Brain microvascular endothelial cell (primary cell): ENCODE measurements around the gene BARX1.

Source experiments
- DNase-seq: peaks from one replicate; pipeline ENCODE4 v3.0.0-alpha.2; 2020
- H3K27ac ChIP-seq: fragments of 250-450 bp; sonication (Bioruptor Pico); 2 replicates; pipeline ENCODE4 v1.5.1; 2020; ENCODE audit warnings: mild to moderate bottlenecking, moderate library complexity
- H3K27me3 ChIP-seq: fragments of 250-450 bp; sonication (Bioruptor Pico); replicated peaks from 2 replicates; pipeline ENCODE4 v1.5.1; 2020; ENCODE audit warnings: mild to moderate bottlenecking
- H3K36me3 ChIP-seq: fragments of 250-450 bp; sonication (Bioruptor Pico); replicated peaks from 2 replicates; pipeline ENCODE4 v1.5.1; 2020; ENCODE audit warnings: mild to moderate bottlenecking
- H3K4me3 ChIP-seq: 2 replicates; pipeline ENCODE4 v1.5.1; 2011; ENCODE audit warnings: low read depth, mild to moderate bottlenecking, control low read depth, low read length, moderate library complexity
- CTCF ChIP-seq: IDR thresholded peaks from 2 replicates; pipeline ENCODE4 v1.5.1; 2011; ENCODE audit warnings: low read depth, mild to moderate bottlenecking, moderate library complexity, low read length, control low read depth, inconsistent platforms; ENCODE audit errors: missing control alignments
- in situ Hi-C: cut with HindIII; loops from 2 replicates; pipeline ENCODE4 v1.10.0; 2017; ENCODE audit warnings: low sequenced_read_pairs, low pct_ligation_motif_present

BARX1 gene

DNA sequence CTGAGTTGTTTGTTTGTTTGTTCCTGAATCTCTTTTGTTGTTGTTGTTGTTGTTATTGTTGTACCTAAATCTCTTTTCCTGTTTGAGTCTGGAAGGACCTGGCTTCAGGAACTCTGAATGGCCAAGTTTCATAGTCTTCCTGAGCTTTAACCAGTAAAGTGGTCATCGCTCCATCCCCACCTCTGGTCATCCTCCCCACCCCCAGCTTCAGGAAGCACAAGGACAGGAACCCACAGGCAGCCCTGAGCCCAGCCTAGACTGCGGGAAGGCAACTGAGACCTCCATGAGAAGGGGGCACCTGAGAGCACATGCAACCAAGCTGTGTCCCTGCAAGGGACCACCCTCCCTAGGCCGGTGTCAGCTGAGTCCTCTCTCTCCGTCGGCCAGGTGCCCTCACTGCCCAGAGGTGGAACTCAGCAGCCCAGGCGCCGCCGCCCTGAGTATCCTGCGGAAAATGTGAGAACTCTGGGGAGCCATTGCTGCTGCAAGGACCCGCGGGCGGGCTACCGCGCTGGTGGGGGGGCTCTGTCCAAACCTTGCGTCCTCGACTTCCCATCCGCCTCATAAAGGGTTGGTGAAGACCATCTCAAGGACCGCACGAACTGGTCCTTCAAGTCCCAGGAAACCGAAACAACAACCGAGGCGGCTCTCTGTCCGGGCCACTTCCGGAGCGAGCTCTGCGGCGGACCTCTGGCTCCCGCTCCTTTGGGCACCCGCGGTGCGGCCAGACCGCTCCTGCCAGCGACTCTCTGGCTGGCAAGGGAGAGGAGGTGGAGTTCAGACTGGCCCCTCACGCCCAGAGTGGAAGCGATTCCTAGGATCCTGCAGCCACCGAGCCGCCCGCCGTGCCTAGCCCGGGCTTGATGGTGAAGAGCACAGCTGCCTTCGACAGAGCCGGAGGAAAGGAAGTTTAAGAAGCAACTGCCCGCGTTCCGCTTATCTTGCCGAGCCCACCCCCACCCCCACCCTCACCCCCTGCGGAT is 4.2 kb downstream of the BARX1 start:
- no peak for TF ChIP-seq CTCF
- H3K4me3 ChIP-seq, result peak overlapping the region; percentile 35
- peaks cover 91% of the 10 kb centered on the region for H3K27me3 ChIP-seq
- no peaks in the 10 kb centered on the region for H3K36me3 ChIP-seq
- in situ Hi-C loops, result no loop called here
- no peak overlapping the region for H3K27ac ChIP-seq
- DNase-seq, result no peak

GRCh38 chr9:93949694-93950449 is 5.3 kb downstream of the BARX1 start:
- DNase-seq, result no peak
- TF ChIP-seq CTCF, result no peak
- H3K4me3 ChIP-seq, result no peak overlapping the region
- H3K36me3 ChIP-seq, result no peaks in the 10 kb centered on the region
- peaks cover 96% of the 10 kb centered on the region for H3K27me3 ChIP-seq
- H3K27ac ChIP-seq, result no peak overlapping the region
- in situ Hi-C loops, result no loop called here

- Histone ChIP-seq H3K27ac (no peak overlapping the region), H3K27me3 (peaks cover 96% of the 10 kb centered on the region)
These were observed 6.0 kb downstream of the BARX1 start for GRCh38 chr9:93949073-93949693.

GRCh38 chr9:93948441-93949072 is 6.6 kb downstream of the BARX1 start:
- no peak for DNase-seq
- peaks cover 96% of the 10 kb centered on the region for H3K27me3 ChIP-seq
- TF ChIP-seq CTCF, result no peak
- H3K36me3 ChIP-seq, result no peaks in the 10 kb centered on the region
- H3K27ac ChIP-seq, result no peak overlapping the region
- no peak overlapping the region for H3K4me3 ChIP-seq
- in situ Hi-C loops, result no loop called here

More at GRCh38 chr9:93949073-93949693, 6.0 kb downstream of the BARX1 start:
- DNase-seq, result no peak
- Histone ChIP-seq H3K36me3 (no peaks in the 10 kb centered on the region), H3K4me3 (no peak overlapping the region)
- in situ Hi-C loops, result no loop called here
- no peak for TF ChIP-seq CTCF

DNA sequence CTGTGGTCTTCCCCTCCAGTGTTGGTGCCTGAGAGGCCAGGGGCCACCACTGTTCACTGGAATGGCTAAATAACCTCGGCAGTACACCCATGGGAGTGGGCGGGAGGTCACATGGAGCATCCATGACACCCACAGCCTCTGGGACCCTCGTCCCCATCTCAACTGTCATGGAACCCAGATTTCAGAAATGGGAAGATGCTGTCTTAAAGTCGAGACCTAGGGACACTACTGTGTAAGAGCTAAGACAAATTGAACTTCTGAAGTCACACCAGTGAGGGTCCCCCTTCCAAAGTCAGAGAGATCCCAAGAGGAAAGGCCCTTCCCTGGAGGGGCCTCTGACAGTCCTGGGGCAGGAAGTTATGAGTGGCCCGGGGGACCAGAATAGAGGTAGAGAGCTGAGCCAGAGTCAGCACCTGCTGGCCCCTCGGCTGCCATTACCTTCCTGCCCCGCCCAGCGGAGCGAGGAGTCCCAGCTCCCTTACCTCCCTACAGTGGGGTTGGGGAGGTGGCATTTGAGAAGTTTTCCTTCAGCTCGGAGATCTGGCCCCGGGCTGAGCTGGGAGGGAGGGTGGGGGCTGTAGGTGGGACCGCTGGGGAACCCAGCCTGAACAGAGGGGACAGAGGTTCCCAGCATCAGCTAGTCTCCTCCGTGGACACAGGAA is 7.6 kb downstream of the BARX1 start:
- H3K27me3 ChIP-seq, result peaks cover 95% of the 10 kb centered on the region
- no peak for DNase-seq
- no peak for TF ChIP-seq CTCF
- H3K4me3 ChIP-seq, result no peak overlapping the region
- no peak overlapping the region for H3K27ac ChIP-seq
- no peaks in the 10 kb centered on the region for H3K36me3 ChIP-seq
- in situ Hi-C loops, result no loop called here
